ENCODE measurements around the gene CHMP4A.
A peak's percentile ranks its signal among the peaks of the same experiment; 100 is the strongest.
"Not testable (repeated sequence)": the region's sequence is repeated elsewhere in the genome, so short reads cannot be mapped to it uniquely, and the experiment has no call there.

The CHMP4A gene

GRCh38 chr14:24219080-24219479 lies 5.8 kb upstream of the CHMP4A start:
- Histone ChIP-seq H3K4me1 (no peaks in the 10 kb centered on the region), H3K27me3 (no peaks in the 10 kb centered on the region), H3K9me3 (no peaks in the 10 kb centered on the region), H3K4me3 (ENCODE audit: low read depth, low read length) (no peak overlapping the region), H3K36me3 (peaks cover 4% of the 10 kb centered on the region; the same call in 1 of the 2 replicates)
- DNase-seq: no peak
- TF ChIP-seq CTCF (IDR thresholded peaks at IDR 0.05; ENCODE audit: low read depth, low read length): no peak

- H3K9me3 ChIP-seq; H3K4me3 ChIP-seq (ENCODE audit: low read depth, low read length); H3K36me3 ChIP-seq; H3K27me3 ChIP-seq; DNase-seq; H3K4me1 ChIP-seq: not testable (repeated sequence)
Observed at GRCh38 chr14:24216876-24217275, 3.6 kb upstream of the CHMP4A start.

DNA sequence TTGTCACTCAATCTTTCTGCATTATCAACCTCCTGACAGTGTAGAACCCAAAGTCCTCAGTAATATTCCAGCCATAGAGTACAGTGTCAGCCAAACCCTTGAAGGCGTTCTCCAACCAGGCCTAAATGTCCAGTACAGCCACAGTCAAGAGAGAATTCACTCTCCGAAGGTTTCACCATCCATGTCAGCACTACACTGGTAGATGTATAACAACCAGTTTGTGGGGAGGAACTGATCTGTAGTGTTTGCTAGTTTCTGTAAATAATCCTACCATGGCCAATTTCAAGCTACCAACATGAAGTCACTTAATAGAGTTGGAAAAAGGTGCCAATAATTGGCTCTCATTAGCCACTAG lies 3.0 kb upstream of the CHMP4A start:
- peak overlapping the region; percentile 91; the same call in 1 of the 2 replicates for H3K4me3 ChIP-seq (ENCODE audit: low read depth, low read length)
- H3K27me3 ChIP-seq: no peaks in the 10 kb centered on the region
- no peak for TF ChIP-seq CTCF (IDR thresholded peaks at IDR 0.05; ENCODE audit: low read depth, low read length)
- no peaks in the 10 kb centered on the region for H3K9me3 ChIP-seq
- no peak for DNase-seq
- H3K4me1 ChIP-seq: no peaks in the 10 kb centered on the region
- 0 out of 2 replicates have a peak, but pooled peaks cover 4% of the 10 kb centered on the region for H3K36me3 ChIP-seq

DNA sequence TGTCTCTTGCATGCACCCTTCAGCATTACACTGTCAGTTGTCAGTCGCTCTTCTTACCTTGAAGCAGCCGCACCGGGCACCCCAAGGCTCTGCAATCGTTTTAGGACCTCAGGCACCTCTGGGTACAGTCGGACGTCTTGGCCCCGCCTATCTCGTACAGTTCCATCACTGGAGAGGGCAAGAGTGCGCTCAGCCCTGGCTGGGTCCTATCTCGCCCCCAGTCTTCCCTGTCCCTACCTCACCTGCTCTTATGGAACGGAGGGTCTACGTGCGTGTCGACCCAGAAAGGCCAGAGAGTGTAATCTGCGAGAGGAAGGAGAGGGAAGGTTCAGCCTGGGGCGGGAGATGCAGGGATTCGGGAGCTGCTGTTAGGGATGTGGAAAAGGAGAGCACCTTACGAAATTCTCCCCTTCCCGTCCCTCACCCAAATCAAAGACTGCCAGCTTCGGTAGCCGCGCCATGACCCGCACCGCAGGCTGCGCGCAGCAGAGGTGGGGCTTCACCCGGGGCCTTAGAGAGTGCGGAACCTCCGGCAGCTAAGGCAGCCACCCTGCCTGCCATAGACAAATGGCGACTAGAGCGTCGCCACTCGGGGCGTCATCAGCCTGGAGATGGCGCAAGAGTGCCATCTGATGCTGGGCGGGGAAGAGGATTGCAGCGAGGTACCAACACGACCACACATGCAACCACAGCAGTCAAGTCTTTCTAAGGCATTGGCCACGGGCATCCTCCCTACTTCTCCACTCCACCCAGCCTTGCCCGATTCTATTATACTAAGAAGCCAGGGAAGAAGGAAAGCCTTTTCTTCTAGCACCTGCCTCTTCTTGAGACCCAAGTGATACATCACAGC lies 2.4 kb upstream of the CHMP4A start, which contains the start of gene MDP1:
TSS of gene MDP1 (minus strand) at position 572 of the 850 bp plus-strand sequence. CDS start at position 461, 111 bp downstream.
- Histone ChIP-seq H3K4me1 (no peaks in the 10 kb centered on the region), H3K4me3 (ENCODE audit: low read depth, low read length) (peak within 1 kb of the TSS; percentile 91), H3K27me3 (no peaks in the 10 kb centered on the region), H3K9me3 (no peaks in the 10 kb centered on the region), H3K36me3 (peaks cover 4% of the 10 kb centered on the region; the same call in 1 of the 2 replicates)
- DNase-seq: peak; percentile 88
- TF ChIP-seq CTCF (IDR thresholded peaks at IDR 0.05; ENCODE audit: low read depth, low read length): peak; percentile 76

- no peaks in the 10 kb centered on the region for H3K4me1 ChIP-seq
- H3K36me3 ChIP-seq: peaks cover 7% of the 10 kb centered on the region; the same call in 1 of the 2 replicates
- H3K4me3 ChIP-seq (ENCODE audit: low read depth, low read length): peak overlapping the region; percentile 83
- TF ChIP-seq CTCF (IDR thresholded peaks at IDR 0.05; ENCODE audit: low read depth, low read length): no peak
- no peaks in the 10 kb centered on the region for H3K9me3 ChIP-seq
- no peak for DNase-seq
- no peaks in the 10 kb centered on the region for H3K27me3 ChIP-seq
Observed at GRCh38 chr14:24213866-24214662, 776 bp upstream of the CHMP4A start.

GRCh38 chr14:24211311-24211710 lies 2.0 kb downstream of the CHMP4A start:
- Histone ChIP-seq H3K36me3 (peaks cover 6% of the 10 kb centered on the region), H3K4me3 (ENCODE audit: low read depth, low read length) (no peak overlapping the region), H3K9me3 (no peaks in the 10 kb centered on the region), H3K4me1 (no peaks in the 10 kb centered on the region), H3K27me3 (no peaks in the 10 kb centered on the region)
- no peak for TF ChIP-seq CTCF (IDR thresholded peaks at IDR 0.05; ENCODE audit: low read depth, low read length)
- DNase-seq: no peak

All from BE2C (cell line).